D721Med (cell line): ENCODE measurements around the gene MRGPRD.

Experiments used
- DNase-seq: peaks from one replicate; pipeline ENCODE4 v3.0.0; 2011; ENCODE audit warnings: low spot score; ENCODE audit not compliant: insufficient read length
- FAIRE-seq: peaks from 2 replicates; lab custom pipeline; 2011; peaks lifted over from hg19 to GRCh38; lab: Jason Lieb, UNC
- TF ChIP-seq, protein P1 (sequence below): IDR thresholded peaks from 2 replicates; pipeline ENCODE4 v1.5.1; 2012; ENCODE audit warnings: mild to moderate bottlenecking, control low read depth; ENCODE audit not compliant: insufficient read depth; ENCODE audit errors: missing control alignments

MRGPRD gene

DNA sequence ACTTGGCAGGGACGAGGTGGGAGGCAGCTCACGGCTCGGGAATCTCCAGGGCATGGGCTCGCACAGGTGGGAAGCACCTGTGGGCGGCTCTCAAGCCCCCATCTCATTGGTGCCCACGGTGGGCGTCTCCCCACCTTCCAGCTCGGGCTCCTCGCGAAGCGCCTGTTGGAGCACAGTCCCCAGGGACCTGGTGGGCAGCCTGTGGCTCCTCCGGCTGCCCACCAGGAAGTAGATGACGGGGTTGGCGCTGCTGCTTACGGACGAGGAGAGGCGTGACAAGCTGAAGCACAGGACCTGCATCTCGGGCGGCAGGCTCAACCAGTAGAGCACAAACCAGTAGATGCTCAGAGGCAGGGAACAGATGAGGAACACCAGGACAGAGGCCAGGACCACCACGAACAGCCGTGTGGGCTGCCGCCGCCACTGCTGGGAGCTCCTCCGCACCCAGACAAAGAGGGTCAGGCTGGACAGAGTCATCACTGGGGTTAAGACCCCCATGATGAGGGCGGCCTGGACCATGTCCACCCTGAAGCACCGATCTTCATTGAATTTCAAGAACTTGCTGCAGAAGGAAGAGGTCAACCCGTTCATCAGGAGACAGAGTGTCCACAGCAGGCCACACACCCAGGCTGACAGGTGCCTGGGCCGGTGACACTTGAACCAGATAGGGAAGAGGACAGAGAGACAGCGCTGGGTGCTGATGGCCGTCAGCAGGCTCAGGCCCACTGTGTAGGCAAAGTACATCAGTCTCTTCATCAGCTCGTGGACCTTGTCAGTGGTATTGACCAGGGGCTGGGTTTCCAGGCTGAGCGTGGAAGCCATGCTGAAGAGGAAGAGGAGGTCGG, 633 bp downstream of the MRGPRD start:
- no peak for FAIRE-seq

DNA sequence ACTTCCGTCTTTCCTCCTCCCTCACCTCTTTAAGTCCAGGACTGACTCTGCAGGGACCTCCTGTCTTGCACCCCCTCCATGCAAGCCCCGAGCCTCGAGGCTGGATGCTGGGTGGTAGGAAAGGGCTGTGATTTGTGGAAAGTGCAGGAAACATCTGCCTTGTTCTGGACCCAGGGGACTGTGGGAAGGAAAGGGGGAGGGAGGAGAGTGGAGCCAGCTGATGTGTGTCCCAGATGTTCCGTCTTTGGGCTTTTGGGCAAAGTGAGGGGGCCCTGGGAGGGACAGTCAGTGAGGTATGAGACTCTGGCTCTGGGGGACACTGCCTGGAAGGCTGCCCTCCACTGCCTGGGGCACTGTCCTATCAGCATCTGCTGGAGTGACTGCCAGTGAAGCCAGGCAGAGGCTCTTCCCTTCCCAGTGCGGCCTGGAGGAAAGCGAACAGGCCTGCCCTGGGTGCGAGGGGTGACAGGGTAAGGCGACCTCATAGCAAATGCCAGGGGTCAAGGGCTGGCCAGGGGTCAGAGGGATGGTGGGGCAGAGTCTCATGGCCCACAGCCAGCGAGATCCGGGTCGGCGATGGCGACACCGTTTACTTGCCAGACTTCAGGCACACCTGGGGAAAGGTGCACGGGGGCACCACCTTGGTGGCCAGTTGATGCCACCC, 1.7 kb downstream of the MRGPRD start:
- DNase-seq (no peak), FAIRE-seq (no peak)
- TF ChIP-seq, protein P1, sequence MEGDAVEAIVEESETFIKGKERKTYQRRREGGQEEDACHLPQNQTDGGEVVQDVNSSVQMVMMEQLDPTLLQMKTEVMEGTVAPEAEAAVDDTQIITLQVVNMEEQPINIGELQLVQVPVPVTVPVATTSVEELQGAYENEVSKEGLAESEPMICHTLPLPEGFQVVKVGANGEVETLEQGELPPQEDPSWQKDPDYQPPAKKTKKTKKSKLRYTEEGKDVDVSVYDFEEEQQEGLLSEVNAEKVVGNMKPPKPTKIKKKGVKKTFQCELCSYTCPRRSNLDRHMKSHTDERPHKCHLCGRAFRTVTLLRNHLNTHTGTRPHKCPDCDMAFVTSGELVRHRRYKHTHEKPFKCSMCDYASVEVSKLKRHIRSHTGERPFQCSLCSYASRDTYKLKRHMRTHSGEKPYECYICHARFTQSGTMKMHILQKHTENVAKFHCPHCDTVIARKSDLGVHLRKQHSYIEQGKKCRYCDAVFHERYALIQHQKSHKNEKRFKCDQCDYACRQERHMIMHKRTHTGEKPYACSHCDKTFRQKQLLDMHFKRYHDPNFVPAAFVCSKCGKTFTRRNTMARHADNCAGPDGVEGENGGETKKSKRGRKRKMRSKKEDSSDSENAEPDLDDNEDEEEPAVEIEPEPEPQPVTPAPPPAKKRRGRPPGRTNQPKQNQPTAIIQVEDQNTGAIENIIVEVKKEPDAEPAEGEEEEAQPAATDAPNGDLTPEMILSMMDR = no peak

More for the DNA sequence above, 633 bp downstream of the MRGPRD start:
- DNase-seq = no peak
- TF ChIP-seq, protein P1 = no peak

DNA sequence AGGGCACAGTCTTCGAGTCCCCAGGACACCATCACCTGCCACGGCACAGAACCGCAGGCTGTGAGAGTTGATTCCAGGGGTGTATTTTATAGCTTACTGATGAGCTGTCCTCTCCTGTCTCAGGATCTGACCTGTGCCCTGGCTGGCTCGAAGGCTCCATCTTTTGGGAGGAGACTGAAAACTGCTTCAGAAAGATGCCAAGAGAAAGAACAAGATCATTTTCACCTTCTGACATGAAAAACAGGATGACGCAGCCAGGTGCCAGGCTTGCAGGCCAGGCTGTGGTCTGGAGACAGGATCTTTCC, 2.2 kb downstream of the MRGPRD start:
- FAIRE-seq (no peak), DNase-seq (no peak)
- TF ChIP-seq, protein P1 = no peak

DNA sequence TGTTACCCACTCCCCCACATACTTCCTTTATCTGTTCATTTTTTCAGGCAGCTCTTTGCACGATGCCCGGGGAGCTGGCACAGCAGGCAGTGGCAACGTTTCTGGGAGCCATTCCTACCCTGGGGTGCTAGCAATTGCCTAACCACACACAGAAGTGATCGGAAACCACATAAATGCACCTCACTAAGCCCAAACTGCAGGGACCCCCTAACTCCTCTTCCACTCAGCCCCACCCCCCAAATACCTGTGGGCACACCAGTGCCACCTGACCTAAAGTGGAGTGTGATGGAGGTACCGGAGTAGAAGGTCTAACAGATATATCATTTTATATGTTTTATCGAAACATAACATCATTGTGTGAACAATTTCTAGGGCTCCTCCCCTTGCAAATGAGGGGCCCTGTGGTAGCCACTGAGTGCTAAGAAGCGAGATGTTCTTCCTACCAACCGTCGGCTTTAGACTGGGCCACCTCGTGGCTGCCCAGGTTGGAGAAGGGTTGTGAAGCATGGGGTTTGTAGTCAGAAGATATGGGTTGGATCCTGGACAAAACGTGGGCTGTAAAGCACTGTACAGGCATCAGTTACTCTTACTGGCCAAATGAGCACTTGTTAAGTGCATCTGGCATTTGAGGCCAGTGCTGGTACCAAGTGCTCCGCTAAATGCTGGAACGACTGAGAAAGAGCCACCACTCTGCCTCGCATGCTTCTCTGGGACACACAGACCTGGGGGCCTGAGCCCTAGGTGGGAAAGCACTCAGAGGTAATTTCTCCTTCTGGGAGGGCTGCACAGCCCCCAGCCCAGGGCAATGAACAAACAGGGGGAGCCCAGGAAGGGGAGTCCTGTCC, 2.8 kb downstream of the MRGPRD start:
- TF ChIP-seq, protein P1 = no peak
- FAIRE-seq (no peak), DNase-seq (no peak)

DNA sequence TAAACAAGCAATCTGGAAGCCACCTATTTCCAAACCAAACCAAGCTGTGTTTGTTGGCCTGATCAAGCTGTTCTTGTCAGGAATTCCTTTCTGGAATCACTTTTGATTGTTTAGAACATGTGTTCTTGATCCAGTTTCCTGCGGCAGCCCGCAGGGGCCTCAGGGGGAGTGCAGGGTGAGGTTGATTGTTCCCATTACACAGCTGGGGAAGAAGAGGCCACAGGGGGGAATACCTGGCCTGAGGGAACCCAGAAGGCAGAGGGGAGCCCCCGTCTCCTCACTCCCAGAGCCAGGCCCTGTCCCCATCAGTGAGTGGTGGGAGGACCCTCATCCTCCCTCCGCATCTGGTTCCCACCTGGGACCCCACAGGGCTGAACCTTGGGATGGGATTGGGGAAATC, 4.2 kb downstream of the MRGPRD start:
- FAIRE-seq (no peak), DNase-seq (no peak)
- TF ChIP-seq, protein P1 = no peak

DNA sequence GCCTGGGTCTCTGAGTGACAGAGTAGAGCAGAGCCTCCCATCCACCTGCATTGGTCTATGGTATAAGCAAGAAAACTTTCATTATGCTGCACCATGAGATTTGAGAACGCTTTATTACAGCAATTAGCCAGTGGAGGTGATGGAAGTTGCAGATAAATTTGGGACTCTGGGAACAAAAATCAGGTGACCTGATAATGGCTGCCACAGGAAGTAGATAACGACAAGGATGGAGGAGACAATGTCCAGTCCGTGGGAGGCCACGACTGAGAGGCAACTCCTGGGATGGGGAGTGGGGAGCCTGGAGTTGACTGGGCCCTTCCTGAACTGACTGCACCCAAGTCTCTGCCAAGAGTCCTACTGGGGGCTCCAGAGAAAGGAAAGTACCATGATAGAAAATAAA, 4.7 kb downstream of the MRGPRD start:
- TF ChIP-seq, protein P1 = no peak
- FAIRE-seq (no peak), DNase-seq (no peak)
